HepG2 (cell line): ENCODE measurements around the gene YEATS4. TPM values are rescaled to one million over a fixed set of nuclear protein-coding genes. Genes with fewer than 3 reads are reported as not detected.

Source experiments
- ARNTL ChIP-seq: sonication (generic); formaldehyde crosslinking; IDR thresholded peaks from 2 replicates; pipeline ENCODE4 v1.4.0; 2020; ENCODE audit warnings: mild to moderate bottlenecking, missing genetic modification reagents
- BCL6 ChIP-seq: IDR thresholded peaks from 2 replicates; pipeline ENCODE4 v1.6.1; 2016; ENCODE audit warnings: missing genetic modification reagents, missing compliant biosample characterization
- FIP1L1 ChIP-seq: fragments of 200-400 bp; formaldehyde crosslinking; IDR thresholded peaks from 2 replicates; pipeline ENCODE4 v1.6.1; 2018; ENCODE audit warnings: low read depth, mild to moderate bottlenecking, low read length, moderate library complexity, borderline replicate concordance; ENCODE audit not compliant: insufficient read depth
- GLI4 ChIP-seq: sonication (generic); formaldehyde crosslinking; IDR thresholded peaks from 2 replicates; pipeline ENCODE4 v1.5.1; 2020; ENCODE audit warnings: missing genetic modification reagents, mild to moderate bottlenecking, moderate library complexity, borderline replicate concordance
- IRF2 ChIP-seq: IDR thresholded peaks from 2 replicates; pipeline ENCODE4 v1.6.1; 2018; ENCODE audit warnings: missing genetic modification reagents, missing compliant biosample characterization
- KDM2A ChIP-seq: sonication (generic); formaldehyde crosslinking; IDR thresholded peaks from 2 replicates; pipeline ENCODE4 v1.4.0; 2020; ENCODE audit warnings: low read depth, missing genetic modification reagents, borderline replicate concordance
- MAX ChIP-seq: IDR thresholded peaks from 2 replicates; pipeline ENCODE4 v1.6.1; 2012; ENCODE audit warnings: inconsistent platforms
- NCOA1 ChIP-seq: sonication (generic); formaldehyde crosslinking; IDR thresholded peaks from 2 replicates; pipeline ENCODE4 v1.9.0; 2021; ENCODE audit warnings: missing genetic modification reagents
- PHF5A ChIP-seq: IDR thresholded peaks from one replicate; pipeline ENCODE4 v1.6.1; 2018; ENCODE audit warnings: low read depth, missing genetic modification reagents; ENCODE audit not compliant: unreplicated experiment
- PPARG ChIP-seq: conservative IDR thresholded peaks from 2 replicates; pipeline ENCODE4 v1.6.1; 2016; ENCODE audit warnings: missing biosample characterization, missing genetic modification reagents
- RAD21 ChIP-seq: fragments of 450-650 bp; formaldehyde crosslinking; IDR thresholded peaks from 2 replicates; pipeline ENCODE4 v1.5.0; 2020; ENCODE audit warnings: mild to moderate bottlenecking
- RAD51 ChIP-seq: fragments of 450-650 bp; IDR thresholded peaks from 2 replicates; pipeline ENCODE4 v1.6.1; 2016; ENCODE audit warnings: borderline replicate concordance
- REL ChIP-seq: sonication (generic); formaldehyde crosslinking; conservative IDR thresholded peaks from 2 replicates; pipeline ENCODE4 v1.8.0; 2022; ENCODE audit warnings: mild to moderate bottlenecking, missing genetic modification reagents, moderate library complexity
- RFX1 ChIP-seq: fragments of 450-650 bp; IDR thresholded peaks from 2 replicates; pipeline ENCODE4 v1.6.1; 2017
- SSRP1 ChIP-seq: IDR thresholded peaks from 2 replicates; pipeline ENCODE4 v1.6.1; 2016; ENCODE audit warnings: control low read depth
- ZBTB34 ChIP-seq: sonication (generic); formaldehyde crosslinking; IDR thresholded peaks from 2 replicates; pipeline ENCODE4 v1.8.0; 2022; ENCODE audit warnings: mild to moderate bottlenecking, missing genetic modification reagents
- ZNF205 ChIP-seq: IDR thresholded peaks from 2 replicates; pipeline ENCODE4 v1.6.1; 2018; ENCODE audit warnings: missing biosample characterization, missing genetic modification reagents
- ZNF232 ChIP-seq: sonication (generic); formaldehyde crosslinking; IDR thresholded peaks from 2 replicates; pipeline ENCODE4 v1.4.0; 2020; ENCODE audit warnings: missing genetic modification reagents, borderline replicate concordance
- ZNF30 ChIP-seq: sonication (generic); formaldehyde crosslinking; IDR thresholded peaks from 2 replicates; pipeline ENCODE4 v1.5.0; 2020; ENCODE audit warnings: mild to moderate bottlenecking, missing genetic modification reagents
- ZNF446 ChIP-seq: sonication (generic); formaldehyde crosslinking; IDR thresholded peaks from 2 replicates; pipeline ENCODE4 v1.5.0; 2020; ENCODE audit warnings: mild to moderate bottlenecking, missing genetic modification reagents
- ZNF530 ChIP-seq: sonication (generic); formaldehyde crosslinking; IDR thresholded peaks from 2 replicates; pipeline ENCODE4 v1.5.0; 2020; ENCODE audit warnings: low read depth, mild to moderate bottlenecking, missing genetic modification reagents
- ZNF546 ChIP-seq: sonication (generic); formaldehyde crosslinking; conservative IDR thresholded peaks from 2 replicates; pipeline ENCODE4 v1.8.1; 2023; ENCODE audit warnings: mild to moderate bottlenecking, missing genetic modification reagents
- ZNF549 ChIP-seq: sonication (generic); formaldehyde crosslinking; IDR thresholded peaks from 2 replicates; pipeline ENCODE4 v1.5.0; 2020; ENCODE audit warnings: missing genetic modification reagents
- ZNF589 ChIP-seq: sonication (generic); formaldehyde crosslinking; conservative IDR thresholded peaks from 2 replicates; pipeline ENCODE4 v1.8.0; 2022; ENCODE audit warnings: mild to moderate bottlenecking, moderate library complexity, missing genetic modification reagents
- ZNF660 ChIP-seq: sonication (generic); formaldehyde crosslinking; IDR thresholded peaks from 2 replicates; pipeline ENCODE4 v1.5.1; 2020; ENCODE audit warnings: mild to moderate bottlenecking, low read depth, missing genetic modification reagents, borderline replicate concordance
- ZNF672 ChIP-seq: sonication (generic); formaldehyde crosslinking; IDR thresholded peaks from 2 replicates; pipeline ENCODE4 v1.8.1; 2022; ENCODE audit warnings: missing genetic modification reagents
- polyA plus RNA-seq, 8 experiments: library from polyadenylated mRNA; depleted of rRNA in 3 of 8; stranded (reverse) in 7 of 8; unstranded in 1 of 8; fragments of >200 nt; fragmentation: Illumina TruSeq in 4 of 8; extraction: Trizol in 4 of 8; gene quantifications; 2 replicates each; pipeline versions ENCODE4 v1.2.1 to v1.2.3, GENCODE V29; 2011 to 2016; ENCODE audit warnings: low read depth in 4 of 8, missing spikeins in 1 of 8, mixed read lengths in 1 of 8; ENCODE audit not compliant: insufficient read depth in 1 of 8
- total RNA-seq, 5 experiments: library from RNA; depleted of rRNA; stranded (reverse); fragments of >200 nt; fragmentation: Illumina TruSeq; extraction: Trizol; gene quantifications; 2 replicates each; pipeline ENCODE4 v1.2.3, GENCODE V29; 2016; ENCODE audit warnings: low read depth in 1 of 5
- TF ChIP-seq, protein P1 (sequence below): sonication (generic); formaldehyde crosslinking; IDR thresholded peaks from 2 replicates; pipeline ENCODE4 v1.4.0; 2020; ENCODE audit warnings: mild to moderate bottlenecking, missing genetic modification reagents
- TF ChIP-seq, protein P2 (sequence below), 2 experiments: fragments of 450-650 bp in 1 of 2; sonication (generic) in 1 of 2; formaldehyde crosslinking; IDR thresholded peaks; 2 replicates each; pipeline versions ENCODE4 v1.5.0 to v1.8.0; 2020 to 2022; ENCODE audit warnings: mild to moderate bottlenecking in 1 of 2, missing genetic modification reagents in 1 of 2

YEATS4 gene
- total and polyA plus RNA-seq, 2 of the 13 experiments (the other 11 are each of a cell fraction or from before 2014, with no cell fraction given), result 16.8 to 45.0 TPM

- TF ChIP-seq RFX1 (no peak), FIP1L1 (no peak; the same call in 1 of the 2 replicates), ZNF660 (CRISPR knock-in tag) (no peak), PPARG (CRISPR knock-in tag) (peak; percentile 74), NCOA1 (CRISPR knock-in tag) (no peak), GLI4 (CRISPR knock-in tag) (no peak), ZNF530 (no peak), ZNF205 (CRISPR knock-in tag) (peak; percentile 88), BCL6 (peak; percentile 38; the same call in 1 of the 2 replicates), ZBTB34 (0 out of 2 replicates have a peak, but pooled peaks have one; percentile 68), RAD51 (no peak), ZNF672 (CRISPR knock-in tag) (no peak), ZNF446 (CRISPR knock-in tag) (peak; percentile 63; the same call in 1 of the 2 replicates), KDM2A (CRISPR knock-in tag) (peak; percentile 59), ZNF549 (CRISPR knock-in tag) (no peak), SSRP1 (CRISPR knock-in tag) (peak; percentile 100), PHF5A (CRISPR knock-in tag) (peak; percentile 96), ARNTL (CRISPR knock-in tag) (peak; percentile 74), REL (peak; percentile 20; the same call in 1 of the 2 replicates), RAD21 (no peak), ZNF30 (CRISPR knock-in tag) (no peak), ZNF589 (CRISPR knock-in tag) (peak; percentile 69; the same call in 1 of the 2 replicates), IRF2 (peak; percentile 73), ZNF232 (CRISPR knock-in tag) (peak; percentile 60; the same call in 1 of the 2 replicates), ZNF546 (0 out of 2 replicates have a peak, but pooled peaks have one; percentile 24), MAX (peak; percentile 61)
- TF ChIP-seq, protein P1, sequence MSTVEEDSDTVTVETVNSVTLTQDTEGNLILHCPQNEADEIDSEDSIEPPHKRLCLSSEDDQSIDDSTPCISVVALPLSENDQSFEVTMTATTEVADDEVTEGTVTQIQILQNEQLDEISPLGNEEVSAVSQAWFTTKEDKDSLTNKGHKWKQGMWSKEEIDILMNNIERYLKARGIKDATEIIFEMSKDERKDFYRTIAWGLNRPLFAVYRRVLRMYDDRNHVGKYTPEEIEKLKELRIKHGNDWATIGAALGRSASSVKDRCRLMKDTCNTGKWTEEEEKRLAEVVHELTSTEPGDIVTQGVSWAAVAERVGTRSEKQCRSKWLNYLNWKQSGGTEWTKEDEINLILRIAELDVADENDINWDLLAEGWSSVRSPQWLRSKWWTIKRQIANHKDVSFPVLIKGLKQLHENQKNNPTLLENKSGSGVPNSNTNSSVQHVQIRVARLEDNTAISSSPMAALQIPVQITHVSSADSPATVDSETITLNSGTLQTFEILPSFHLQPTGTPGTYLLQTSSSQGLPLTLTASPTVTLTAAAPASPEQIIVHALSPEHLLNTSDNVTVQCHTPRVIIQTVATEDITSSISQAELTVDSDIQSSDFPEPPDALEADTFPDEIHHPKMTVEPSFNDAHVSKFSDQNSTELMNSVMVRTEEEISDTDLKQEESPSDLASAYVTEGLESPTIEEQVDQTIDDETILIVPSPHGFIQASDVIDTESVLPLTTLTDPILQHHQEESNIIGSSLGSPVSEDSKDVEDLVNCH (CRISPR knock-in tag), result peak; percentile 39; the same call in 1 of the 2 replicates
- TF ChIP-seq, protein P2, sequence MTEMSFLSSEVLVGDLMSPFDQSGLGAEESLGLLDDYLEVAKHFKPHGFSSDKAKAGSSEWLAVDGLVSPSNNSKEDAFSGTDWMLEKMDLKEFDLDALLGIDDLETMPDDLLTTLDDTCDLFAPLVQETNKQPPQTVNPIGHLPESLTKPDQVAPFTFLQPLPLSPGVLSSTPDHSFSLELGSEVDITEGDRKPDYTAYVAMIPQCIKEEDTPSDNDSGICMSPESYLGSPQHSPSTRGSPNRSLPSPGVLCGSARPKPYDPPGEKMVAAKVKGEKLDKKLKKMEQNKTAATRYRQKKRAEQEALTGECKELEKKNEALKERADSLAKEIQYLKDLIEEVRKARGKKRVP (CRISPR knock-in tag; IDR thresholded peaks at IDR 0.05), result no peak
Observed at GRCh38 chr12:69354556-69355187, 4.9 kb upstream of the YEATS4 start (continued).
